HG02571 (cell line): ENCODE data around the gene GRID1.

ENCODE experiments used
- ATAC-seq: cut with Tn5 transposase; IDR thresholded peaks from one replicate; pipeline ENCODE4 v1.9.1; 2021; ENCODE audit warnings: mild to moderate bottlenecking, moderate library complexity; ENCODE audit not compliant: unreplicated experiment

GRID1 gene

DNA sequence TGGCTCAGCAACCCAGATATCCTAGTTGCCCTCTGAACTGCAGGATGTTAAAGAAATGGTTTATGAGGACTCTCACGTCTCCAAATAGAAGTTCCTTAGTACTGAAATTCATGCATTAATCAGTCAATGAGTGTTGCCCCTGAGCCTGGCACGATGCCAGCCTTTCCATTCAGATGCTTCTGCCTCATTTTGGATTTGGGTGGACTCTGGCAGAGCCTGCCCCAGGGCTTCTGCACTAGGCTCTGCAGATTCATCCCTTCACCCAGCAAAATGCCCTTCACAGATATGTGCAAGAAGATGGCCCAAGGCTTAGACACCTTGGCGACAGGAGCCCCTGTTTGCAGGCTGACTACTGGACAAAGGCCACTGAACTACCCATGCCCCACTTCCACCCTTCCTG is 747.8 kb downstream of the GRID1 start:
- no peak for ATAC-seq

DNA sequence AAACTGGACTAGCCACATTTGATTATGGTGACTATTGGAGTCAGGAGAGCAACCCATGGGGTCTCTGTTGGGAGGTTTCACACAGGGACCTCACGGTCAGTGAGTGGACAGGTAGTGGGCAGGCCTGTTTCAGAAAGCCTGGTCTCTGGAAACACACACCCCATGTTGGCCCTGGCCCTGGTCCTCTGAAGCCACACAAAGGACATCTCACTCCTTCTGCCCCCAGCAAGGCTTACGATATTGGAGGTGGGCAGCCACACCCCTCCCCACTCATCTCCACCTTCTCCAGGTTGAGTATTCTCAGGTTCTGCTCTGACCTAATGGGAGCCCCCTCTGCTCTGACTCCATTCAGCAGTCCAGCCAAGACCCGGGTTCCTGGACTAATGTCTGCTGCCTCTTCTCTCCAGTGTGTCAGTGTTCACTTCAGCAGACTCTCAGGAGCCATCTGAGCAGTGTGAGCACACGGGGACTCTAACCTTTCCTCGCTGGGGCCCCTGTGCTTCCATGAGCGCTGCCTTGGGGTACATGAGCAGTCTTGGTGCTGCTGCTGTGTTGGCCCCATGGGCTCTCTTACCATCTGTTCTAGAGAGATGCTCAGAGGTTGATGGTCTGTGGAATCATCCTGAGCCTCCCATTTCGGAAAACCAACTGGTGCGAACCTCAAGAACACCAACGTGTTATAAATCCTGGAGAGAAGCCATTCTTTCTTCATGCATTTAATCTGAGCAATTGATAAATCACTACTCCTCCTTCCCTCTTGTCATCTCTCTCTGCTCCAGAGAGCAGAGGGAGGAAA is 748.6 kb downstream of the GRID1 start:
- no peak for ATAC-seq

DNA sequence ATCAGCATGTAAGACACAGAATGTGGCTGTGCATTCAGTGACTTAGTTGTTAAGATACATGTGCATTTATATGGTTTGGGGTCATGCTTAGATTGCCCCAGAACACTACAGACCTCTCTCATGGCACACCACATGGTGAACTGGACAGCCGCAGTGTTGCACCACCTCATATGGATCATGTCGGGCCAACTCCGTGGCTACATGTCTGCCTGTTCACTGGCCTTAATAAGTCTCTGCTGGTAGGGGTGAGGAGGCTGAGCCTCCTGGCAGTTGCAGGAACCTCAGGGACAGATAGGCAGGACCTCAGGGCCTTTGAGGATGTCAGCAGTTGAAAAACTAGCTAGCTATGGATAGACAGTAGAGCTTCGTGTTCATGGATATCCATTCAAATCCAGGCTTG is 751.0 kb downstream of the GRID1 start:
- no peak for ATAC-seq

DNA sequence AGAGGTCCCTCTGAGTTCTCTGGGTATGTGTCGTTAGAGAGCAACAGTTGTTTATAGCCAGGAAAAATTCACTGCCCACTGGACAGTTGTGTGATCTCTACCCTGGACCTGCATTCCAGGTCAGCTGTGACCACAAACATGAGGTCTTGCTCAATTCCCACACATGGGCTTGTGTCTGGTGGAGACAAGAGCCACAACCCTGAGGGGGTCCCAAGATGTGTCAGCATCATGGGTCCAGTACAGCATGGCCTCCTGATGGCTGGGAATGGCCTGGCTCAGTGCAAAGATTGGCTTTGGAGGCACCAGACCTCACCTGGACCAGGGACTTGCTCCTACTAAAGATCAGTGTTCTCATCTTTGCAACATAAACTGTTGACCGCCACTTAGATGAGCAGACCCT is 751.6 kb downstream of the GRID1 start:
- ATAC-seq: no peak

DNA sequence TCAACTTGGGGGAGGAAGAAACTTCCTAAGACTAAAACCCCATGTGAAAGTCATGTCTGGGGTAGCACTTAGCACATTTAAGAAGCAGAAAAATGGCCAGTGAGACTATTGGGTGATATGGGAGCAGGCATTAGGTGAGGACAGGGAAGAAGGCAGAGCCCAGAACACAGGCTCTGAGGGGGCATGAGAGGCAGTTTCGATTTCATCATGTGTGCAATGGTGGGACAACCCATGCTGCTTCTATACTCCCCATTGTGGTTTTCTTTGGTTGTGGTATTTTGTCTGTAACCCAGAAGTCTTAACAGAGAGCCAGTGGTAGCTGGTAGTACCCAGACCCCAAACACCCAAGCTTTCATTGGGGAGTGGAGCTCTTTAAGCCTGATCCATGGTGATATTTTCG is 752.0 kb downstream of the GRID1 start:
- no peak for ATAC-seq

DNA sequence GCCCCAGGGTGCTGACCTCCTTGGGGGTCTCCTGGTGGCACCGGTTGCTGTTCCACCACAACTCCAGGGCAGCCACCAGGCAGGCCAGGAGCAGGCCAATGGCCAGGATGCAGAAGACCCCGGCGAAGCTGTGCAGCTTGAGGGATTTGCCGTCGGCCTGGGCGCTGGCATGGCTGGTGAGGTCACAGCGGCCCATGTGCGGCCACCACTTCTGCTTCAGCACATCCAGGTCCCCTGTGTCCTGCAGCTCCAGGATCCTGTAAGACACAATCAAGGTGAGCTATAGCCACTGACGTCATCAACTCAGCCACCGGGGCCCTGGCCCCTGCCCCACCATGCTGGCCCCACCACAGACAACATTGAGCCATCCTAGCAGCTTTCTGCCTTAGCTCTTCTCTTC is 753.2 kb downstream of the GRID1 start:
- no peak for ATAC-seq

DNA sequence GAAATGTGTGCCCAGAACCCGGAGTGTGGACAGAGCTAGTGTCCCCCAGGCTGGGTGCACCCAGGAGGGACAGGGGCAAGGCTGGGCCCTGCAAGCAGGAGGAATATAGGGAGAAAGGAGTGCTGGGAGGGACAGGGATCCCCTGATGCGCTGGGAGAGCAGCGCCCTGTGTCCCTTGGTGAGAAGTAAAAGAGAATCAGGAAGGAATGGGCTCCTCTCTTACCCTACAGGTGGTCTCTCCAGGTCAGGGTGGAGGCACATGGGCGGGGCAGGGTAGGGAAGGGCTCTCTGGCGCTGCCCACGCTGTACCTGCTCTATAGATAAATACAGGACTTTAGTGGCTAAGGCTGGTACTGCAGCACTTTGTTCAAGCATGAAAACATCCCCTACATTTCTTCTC is 753.8 kb downstream of the GRID1 start:
- ATAC-seq: peak; percentile 48

DNA sequence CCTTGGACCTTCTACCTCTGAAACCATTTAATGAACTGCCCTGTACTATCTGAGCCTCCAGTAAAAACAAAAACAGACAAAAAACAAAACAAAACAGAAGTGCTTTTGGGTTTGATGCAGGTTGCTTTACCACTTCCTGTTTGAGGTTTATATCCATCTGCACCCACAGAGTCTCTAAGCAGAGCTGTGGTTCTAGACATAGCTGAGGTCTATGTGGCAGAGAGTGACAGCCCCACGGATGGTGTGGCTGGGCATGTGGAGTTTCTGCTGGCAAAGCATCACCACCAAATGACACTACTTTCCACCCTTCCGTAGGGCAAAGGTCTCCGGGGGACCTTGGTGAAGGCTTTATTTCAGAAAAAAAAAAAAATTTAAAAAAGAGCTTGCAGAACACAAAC is 754.2 kb downstream of the GRID1 start:
- peak; percentile 88 for ATAC-seq

DNA sequence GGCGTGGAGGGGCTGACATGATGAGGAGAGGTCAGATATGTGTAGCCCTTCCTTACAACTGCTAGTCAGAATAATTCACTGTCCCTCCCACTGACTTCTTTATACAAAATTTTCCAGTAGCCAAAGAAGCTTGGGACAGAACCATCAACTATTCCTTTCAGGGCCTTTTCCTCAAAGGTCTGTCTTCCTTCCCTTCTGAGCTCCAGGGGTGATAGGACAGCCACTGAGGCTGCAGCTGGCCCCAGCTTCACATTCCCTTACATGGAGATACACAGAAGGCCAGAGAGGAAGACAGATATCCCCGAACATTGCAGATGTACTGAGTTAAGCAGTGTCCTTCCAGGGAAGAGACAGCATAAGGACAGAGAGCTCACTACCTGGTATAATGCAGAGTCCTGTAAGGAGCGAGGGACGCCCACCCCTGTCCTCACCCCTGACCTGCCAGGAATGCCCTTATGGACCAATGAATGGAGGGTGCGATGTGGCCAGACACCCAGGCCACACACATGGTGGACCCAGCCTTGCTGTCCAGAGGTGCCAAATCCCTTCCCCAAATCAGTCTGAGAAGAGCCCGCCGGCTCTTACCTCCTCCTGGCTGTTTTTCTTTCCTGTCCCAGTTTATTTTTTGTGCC is 754.7 kb downstream of the GRID1 start:
- no peak for ATAC-seq

DNA sequence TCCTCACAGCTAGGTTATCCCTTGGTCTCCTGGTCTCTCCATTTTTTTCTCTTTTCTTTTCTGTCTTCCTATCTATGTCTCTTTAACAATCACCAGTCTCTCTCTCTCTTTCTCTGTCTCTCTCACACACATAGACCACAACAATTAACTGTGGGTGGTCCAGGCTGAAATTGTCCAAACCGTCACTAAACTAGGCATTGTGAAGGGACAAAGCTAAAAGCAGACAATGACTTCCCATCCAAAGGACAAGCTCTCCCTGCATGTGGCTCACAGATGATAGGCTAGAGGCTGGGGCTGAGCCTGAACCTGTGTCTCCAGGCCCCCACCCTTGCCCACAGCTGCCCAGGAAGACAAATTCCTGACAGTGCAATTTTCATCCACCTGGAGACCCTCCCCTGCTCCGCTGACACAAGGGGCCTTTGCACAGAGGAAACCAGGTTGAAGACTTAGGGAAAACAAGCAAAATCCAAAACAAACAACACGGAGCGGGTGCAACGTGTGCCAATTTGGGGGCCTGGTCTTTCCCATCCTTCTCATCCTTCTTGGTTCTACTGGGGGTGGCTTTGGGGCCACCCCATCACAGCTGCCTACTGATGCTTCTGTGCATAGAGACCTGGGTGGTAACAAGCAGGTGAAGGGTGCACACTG is 755.4 kb downstream of the GRID1 start:
- no peak for ATAC-seq

DNA sequence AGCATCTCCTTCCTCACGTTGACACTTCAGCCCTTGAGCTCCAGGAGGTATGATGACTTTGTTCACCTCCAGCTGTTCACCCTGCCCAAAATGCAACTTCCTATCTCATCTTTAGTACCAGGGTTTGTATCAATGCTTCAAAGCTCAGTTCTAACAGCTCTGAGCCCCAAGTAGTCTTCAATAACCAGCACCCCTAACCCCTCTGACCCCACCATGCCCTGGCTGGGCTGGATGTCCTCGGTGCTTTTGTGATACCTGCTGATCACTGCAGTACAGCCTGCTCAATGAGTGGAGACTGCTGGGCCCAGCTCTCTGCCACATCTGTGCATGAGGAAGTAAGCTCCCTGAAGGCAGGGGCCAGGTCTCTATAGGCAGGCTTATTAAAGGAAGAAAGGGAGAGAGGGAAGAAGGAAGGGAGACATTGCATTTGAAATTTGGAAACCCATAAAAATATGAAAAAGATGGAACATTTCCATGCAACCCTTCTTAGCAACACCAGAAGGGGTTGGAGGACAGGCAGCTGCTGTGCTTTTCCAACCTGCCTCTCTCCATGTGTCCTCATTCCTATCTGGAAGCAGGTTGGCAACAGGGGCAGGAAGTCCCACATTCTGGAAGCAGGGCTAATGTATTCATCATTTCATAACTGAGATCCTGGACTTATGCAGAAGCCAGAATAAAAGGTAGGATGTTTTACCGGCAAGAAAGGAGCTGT is 756.1 kb downstream of the GRID1 start:
- no peak for ATAC-seq

DNA sequence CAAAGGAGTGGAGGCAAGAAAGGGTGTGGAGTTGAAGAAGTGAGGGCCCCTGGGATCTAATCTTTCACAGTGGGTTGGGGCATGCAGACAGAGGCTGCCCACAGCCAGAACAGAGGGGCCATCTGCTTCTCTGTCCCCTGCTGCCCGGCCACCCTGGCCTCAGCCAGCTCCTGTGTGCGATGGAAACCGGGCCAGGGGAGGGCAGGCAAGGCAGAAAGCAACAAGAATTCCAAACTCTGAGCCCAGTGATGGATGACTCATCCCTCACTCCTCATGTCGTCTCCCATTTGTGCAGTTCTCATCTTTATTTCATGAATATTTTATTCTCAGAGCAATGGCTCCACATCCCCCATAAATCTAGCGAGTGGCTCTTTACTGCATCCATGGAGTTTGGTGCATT is 757.1 kb downstream of the GRID1 start:
- ATAC-seq: no peak

DNA sequence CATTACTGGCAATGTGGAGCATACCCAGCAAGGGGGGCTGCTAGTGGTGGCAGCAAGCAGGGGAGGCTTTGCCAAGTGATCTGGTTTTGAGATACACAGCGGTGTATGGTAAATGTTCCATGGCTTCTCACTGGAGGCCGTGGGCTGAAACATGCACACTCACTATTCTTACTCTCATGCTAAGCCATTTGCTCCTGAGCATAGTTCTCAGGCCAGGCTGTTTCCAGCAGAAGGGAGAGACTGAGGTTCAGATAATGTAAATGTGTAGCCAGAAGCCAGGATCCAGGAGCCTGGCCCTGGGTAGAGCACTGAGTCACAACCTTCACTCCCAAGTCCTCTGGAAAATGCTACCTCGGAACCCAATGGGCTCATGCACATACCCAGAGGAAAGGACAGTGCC is 757.9 kb downstream of the GRID1 start:
- no peak for ATAC-seq

DNA sequence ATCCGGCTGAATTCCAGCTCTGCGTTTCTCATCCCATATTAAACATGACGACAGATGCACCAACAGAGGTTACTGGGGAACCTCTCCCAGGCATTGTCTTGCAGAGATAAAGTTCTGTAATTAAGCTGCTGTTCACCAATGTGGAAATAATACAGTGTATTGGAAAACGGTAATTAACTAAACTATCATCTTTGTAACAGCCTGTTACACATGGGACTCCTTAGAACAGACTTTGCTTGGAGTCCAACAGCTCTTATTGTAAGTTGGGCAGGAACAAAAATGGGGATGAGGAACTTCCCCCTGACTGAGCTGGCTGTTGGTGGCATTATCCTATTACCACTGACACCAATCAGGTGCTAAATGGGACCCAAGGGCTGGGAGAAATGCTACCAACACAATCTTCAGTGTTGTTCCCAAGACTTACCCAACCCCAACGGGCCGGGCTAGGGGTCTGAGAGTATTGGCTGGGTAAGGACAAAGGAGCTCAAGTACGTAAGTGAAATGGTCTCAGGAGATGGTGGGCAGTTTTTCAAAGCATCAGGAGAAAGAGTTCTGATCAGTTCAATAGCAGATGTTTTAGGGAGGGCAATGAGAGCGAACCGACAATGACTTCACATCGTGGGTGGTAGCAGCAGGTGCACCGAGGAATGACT is 759.4 kb downstream of the GRID1 start:
- no peak for ATAC-seq

DNA sequence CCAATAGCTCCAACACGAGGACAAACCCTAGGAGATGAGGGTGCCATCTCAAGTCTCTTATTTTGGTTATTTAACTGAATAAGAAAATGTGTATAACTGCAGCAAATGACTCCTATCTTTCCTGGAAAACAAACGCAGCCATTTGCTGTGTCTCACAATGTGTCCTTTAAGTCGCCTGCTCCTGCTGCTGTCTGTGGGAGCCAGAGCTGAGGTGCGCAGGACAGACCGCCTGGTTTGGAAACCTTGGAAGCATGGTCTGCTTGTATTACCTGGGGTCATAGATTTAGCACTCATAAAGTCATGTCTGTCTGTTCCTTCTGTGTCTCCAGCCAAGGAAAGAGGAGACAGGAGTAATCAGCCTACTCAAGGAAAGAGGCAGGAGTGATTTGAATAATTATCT is 760.2 kb downstream of the GRID1 start:
- ATAC-seq: no peak

DNA sequence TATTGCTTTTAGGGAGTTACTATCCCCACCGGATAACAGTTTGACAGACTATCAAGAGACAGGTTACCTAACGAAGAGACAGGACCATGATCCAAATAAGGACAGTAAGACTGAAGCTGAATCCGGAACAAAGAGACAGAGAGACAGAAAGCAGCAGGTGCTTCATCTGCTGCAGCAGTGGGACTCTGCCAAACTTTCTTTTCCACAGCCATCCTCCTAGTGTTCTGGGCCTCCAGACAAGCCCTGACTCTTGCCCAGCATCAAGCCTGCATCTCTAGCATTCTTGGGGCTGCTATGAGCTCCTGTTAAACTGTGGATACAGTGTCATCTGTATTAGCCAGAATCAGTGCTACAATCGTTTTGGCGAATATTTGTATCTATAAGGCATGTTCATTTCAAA is 761.7 kb downstream of the GRID1 start:
- no peak for ATAC-seq

DNA sequence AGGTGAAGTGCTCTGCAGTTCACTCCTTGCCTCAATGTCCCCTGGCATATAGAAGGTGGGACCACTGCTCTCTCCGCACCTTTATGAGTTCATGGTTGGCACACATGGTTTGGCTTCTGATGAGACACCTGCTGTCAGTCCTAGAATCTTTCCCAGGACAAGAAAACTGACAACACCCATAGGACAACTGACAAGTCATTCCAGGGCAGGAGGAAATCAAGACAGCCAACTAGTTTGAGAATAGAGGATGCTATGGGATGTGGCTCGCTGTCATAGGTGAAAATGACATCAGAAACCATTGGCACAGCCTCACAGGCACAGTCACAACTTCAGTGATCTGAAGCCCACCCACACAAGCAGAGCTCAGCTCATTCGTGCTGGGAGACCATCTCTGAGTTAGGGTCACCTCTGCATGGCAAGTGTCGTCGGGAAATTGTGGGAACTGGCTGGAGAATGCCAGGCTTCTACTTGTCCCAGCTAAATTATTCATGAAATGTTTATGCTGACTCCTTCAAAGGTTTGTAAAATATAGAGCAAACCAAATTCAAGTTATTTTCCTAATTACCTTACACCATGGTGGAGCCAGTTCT is 762.4 kb downstream of the GRID1 start:
- no peak for ATAC-seq

DNA sequence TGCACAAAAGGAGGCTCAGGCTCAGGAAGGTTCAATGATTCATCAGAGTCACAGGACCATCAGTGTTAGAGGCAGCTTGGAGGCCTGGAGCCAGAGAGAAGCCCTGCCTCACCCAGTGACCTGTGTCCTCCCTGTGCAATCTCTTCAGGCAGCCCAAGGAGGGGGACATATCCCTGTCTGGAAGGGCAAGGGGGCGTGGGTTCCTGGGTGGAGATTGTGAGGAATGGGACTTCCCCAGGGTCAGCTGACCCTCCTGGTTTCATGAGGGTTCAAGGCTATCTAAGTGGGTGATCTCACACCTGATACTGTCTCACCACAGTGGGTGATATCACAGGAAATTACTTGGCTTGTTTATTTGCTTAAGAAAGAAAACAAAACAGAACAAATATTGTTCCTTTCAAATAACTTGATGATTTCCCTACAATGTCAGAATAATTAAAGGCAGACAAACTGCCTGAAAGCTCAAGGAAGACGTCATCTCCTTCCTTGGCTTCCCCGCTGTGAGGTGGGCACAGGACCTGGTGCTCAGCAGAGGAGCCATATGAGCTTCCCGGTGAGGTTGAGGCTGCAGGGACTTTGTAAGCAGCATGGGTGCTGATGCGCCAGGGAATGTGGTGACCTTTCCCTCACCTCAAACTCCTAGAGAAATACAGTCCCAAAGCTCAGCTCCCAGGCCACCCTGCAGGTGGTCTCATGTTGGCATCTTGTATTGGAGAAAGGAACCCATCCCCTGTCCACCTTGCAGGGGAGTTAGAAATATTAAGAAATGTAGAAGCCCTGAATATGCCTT is 763.2 kb downstream of the GRID1 start:
- ATAC-seq: no peak

DNA sequence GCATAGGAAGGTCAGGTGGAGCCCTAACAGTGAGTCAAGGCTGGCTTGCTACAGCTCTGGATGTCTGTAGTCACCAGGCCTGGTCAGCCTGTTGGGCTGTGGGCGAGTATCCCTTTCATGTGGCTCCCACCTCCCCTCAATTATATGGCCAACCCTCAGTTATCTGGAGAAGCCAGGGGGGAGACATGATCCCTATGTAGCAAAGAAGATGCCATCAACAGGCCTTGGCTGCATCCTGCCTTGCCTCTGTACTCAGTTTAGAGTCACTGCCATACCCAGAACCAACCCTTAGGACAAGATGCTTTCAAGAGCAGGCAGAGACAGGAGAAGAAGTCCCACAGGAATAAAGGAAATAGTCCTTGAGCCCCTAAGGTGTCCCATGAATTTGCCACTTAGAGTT is 763.9 kb downstream of the GRID1 start:
- ATAC-seq: no peak

DNA sequence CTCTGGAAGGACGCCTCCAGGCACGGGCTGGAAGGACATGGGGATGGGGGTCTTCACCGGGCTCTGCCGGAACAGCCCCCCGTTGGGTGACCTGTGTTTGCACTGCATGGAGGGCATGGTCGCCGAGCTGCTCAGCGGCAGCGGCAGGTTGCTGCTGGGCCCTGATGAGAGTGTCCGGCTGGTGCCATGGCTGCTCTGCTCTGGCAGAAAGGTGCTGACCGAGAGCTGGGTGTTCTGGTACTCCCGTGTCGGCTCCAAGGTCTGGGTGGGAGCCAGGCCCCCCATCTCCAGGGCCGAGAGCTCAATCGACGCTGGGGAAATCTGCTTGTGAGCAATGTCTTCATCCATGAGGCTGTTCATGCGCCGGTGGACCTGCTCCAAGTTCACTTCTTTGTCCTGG is 764.3 kb downstream of the GRID1 start:
- ATAC-seq: no peak
